Upper lobe of left lung (tissue), 4 donors: ENCODE measurements around the gene GRB10.

Source experiments
- EP300 ChIP-seq, 4 donors: sonication (generic); formaldehyde crosslinking; IDR thresholded peaks; one replicate each; pipeline ENCODE4 v1.5.1; 2017; ENCODE audit warnings: antibody characterized with exemption in 4 of 4, control low read depth in 2 of 4
- TF ChIP-seq, protein P1 (sequence below), 6 experiments: fragments of 450-650 bp in 4 of 6; fragments of 200-600 bp in 2 of 6; sonication (generic) in 2 of 6; IDR thresholded peaks; one replicate each; pipeline ENCODE4 v1.5.1; 2016 to 2019; ENCODE audit warnings: antibody characterized with exemption in 6 of 6

DNA sequence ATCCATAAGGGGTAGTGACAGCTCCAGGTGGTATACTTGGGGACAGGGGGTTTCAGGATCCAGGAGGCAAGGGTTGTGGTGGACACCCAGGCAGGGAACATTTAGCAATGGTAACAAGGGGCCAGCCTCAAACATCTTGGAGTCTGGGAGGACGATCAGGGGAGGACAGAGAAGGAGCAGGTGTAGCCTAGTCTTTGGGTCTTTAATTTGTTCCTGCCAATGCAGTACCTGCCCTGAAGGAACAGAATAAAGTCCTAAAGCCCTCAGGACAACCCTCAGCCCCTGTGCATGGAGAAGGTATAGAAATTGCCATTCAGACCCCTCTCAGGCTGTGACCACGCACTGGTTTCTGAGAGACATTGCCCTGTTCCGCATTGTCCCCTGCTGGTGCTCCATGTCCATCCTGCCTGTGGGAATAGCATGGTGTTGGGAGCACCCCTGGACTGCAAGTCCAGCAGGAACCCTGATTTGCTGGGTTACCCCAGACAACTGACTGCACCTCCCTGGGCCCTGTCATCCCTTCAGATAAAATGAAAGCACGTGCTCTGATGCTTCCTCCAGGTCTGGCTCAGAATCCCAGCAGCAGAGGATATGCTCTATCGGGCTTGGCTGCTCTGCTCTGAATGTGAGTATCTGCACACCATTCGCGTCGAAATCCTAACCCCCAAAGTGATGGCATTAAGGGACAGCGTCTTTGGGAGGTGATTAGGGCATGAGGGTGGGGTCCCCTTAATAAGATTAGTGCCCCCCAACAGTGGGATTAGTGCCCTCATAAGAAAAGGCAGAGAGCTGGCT is 241.7 kb downstream of the GRB10 start:
- TF ChIP-seq, protein P1, sequence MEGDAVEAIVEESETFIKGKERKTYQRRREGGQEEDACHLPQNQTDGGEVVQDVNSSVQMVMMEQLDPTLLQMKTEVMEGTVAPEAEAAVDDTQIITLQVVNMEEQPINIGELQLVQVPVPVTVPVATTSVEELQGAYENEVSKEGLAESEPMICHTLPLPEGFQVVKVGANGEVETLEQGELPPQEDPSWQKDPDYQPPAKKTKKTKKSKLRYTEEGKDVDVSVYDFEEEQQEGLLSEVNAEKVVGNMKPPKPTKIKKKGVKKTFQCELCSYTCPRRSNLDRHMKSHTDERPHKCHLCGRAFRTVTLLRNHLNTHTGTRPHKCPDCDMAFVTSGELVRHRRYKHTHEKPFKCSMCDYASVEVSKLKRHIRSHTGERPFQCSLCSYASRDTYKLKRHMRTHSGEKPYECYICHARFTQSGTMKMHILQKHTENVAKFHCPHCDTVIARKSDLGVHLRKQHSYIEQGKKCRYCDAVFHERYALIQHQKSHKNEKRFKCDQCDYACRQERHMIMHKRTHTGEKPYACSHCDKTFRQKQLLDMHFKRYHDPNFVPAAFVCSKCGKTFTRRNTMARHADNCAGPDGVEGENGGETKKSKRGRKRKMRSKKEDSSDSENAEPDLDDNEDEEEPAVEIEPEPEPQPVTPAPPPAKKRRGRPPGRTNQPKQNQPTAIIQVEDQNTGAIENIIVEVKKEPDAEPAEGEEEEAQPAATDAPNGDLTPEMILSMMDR (IDR thresholded peaks at IDR 0.05) = no peak
- no peak for TF ChIP-seq EP300 (IDR thresholded peaks at IDR 0.05)
